IPS-15b (cell line): ENCODE data around the gene PPIL6.
A peak's percentile ranks its signal among the peaks of the same experiment; 100 is the strongest.

Source experiments
- H3K27me3 ChIP-seq: one replicate; pipeline ENCODE4 v1.6.1; 2013; ENCODE audit warnings: low read length; ENCODE audit not compliant: control insufficient read depth, insufficient read depth
- H3K36me3 ChIP-seq: one replicate; pipeline ENCODE4 v1.6.1; 2013; ENCODE audit warnings: low read length; ENCODE audit not compliant: control insufficient read depth, insufficient read depth
- H3K4me1 ChIP-seq: one replicate; pipeline ENCODE4 v1.6.1; 2013; ENCODE audit warnings: mild to moderate bottlenecking, low read length; ENCODE audit not compliant: control insufficient read depth, insufficient read depth
- H3K4me3 ChIP-seq: one replicate; pipeline ENCODE4 v1.5.1; 2013; ENCODE audit warnings: low read depth, low read length
- H3K9ac ChIP-seq: one replicate; pipeline ENCODE4 v1.6.1; 2013; ENCODE audit warnings: low read depth, mild to moderate bottlenecking, low read length
- H3K9me3 ChIP-seq: one replicate; pipeline ENCODE4 v1.6.1; 2013; ENCODE audit warnings: mild to moderate bottlenecking, low read length; ENCODE audit not compliant: control insufficient read depth, insufficient read depth

The PPIL6 gene

DNA sequence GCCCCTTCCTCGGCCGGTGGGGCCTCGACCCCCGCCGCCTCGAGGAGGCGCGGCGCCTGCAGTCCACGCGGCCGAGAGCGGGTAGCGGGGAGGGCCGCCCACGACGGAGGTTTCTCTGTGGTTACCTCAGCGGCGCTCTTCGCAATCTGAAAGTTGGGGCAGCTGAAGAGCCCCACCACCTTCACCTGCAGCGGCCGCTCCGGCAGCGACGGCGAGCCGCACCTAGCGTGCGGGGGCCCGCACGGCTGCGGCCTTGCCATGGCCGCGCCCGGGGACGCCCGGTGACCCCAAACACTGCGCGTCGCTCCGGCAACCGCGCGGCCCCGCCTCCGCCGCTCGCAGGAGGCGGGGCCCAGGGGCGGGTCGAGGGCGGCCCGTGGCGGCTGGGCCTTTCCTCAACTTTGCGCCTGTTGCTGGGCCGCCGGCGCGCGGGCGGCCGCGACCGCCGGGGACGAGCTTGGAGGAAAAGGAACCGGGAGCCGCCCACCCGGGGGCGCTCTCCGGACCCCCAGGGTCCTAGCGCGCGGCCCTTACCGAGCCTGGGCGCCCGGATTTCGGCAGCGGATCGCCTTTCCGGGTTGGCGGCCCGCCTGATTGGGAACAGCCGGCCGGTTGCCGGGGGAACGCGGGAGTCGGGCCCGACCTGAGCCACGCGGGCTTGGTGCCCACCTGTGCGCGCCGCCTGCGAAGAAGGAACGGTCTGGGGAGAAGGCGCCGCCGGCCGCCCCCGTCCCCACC lies at the start of gene PPIL6, which contains the start of gene SMPD2:
PPIL6 (minus strand) TSS at position 298 of the 738 bp plus-strand sequence; CDS start at position 260, 38 bp downstream.
SMPD2 (plus strand) TSS at position 394 of the 738 bp plus-strand sequence. CDS start 398 bp downstream, outside the sequence.
- H3K4me1 ChIP-seq: peaks cover 7% of the 10 kb centered on the region
- no peaks in the 10 kb centered on the region for H3K9me3 ChIP-seq

DNA sequence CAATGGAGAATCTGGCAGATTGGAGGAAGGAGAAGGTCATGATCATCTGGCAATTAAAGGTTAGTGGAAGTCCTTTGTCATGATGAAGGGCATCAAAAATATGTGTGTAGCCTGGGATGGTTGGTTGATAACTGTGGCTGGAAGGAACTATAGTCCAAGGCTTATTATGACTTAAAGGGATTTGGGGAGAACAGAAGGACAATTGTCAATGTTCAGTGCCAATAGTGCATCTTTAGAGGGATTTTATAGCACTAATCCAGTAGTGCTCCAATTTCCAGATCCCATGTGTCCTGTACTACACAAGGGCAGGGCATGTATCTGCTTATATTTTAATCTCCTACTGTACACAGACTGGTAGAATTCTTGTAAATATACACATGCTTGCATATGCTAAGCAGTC lies 47.6 kb upstream of the PPIL6 start:
- H3K4me3 ChIP-seq: no peak overlapping the region
- no peaks in the 10 kb centered on the region for H3K9me3 ChIP-seq
- H3K9ac ChIP-seq: no peak overlapping the region

More for the DNA sequence above, at the start of gene PPIL6, which contains the start of gene SMPD2:
- peak within 1 kb of the TSS; percentile 81 for H3K9ac ChIP-seq
- H3K36me3 ChIP-seq: peaks cover 26% of the 10 kb centered on the region
- H3K27me3 ChIP-seq: peaks cover 6% of the 10 kb centered on the region
- H3K4me3 ChIP-seq: peak within 1 kb of the TSS; percentile 91

GRCh38 chr6:109486068-109486467 lies 45.6 kb upstream of the PPIL6 start:
- H3K27me3 ChIP-seq: no peaks in the 10 kb centered on the region
- H3K4me1 ChIP-seq: peaks cover 17% of the 10 kb centered on the region
- H3K9me3 ChIP-seq: no peaks in the 10 kb centered on the region
- H3K4me3 ChIP-seq: no peak overlapping the region
- peaks cover 3% of the 10 kb centered on the region for H3K36me3 ChIP-seq
- no peak overlapping the region for H3K9ac ChIP-seq

More for the DNA sequence above, 47.6 kb upstream of the PPIL6 start:
- no peaks in the 10 kb centered on the region for H3K36me3 ChIP-seq
- no peaks in the 10 kb centered on the region for H3K27me3 ChIP-seq
- peaks cover 25% of the 10 kb centered on the region for H3K4me1 ChIP-seq

- Histone ChIP-seq H3K36me3 (peaks cover 3% of the 10 kb centered on the region), H3K27me3 (no peaks in the 10 kb centered on the region), H3K9ac (no peak overlapping the region), H3K4me1 (peaks cover 14% of the 10 kb centered on the region), H3K4me3 (no peak overlapping the region), H3K9me3 (no peaks in the 10 kb centered on the region)
These were observed 45.0 kb upstream of the PPIL6 start for GRCh38 chr6:109485266-109485935.

DNA sequence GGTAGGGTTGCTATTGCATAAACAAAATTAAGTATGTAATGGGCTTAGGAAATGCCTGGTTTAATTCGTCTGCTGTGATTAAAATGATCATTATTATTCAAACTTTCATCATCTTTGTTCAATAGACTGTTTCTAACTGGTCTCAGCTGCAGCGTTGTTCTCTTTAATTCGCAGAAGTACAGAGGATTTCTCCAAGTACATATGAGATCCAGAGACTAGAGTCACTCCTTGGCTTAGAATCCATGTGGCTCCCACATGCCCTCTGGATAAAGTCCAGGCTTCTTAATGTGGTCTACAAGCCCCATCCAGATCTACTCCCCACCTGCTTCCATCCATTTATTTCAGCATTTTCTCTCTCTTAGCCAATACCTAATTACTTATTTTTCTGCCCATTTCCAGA lies 43.7 kb upstream of the PPIL6 start:
- Histone ChIP-seq H3K36me3 (peaks cover 3% of the 10 kb centered on the region), H3K4me3 (peak overlapping the region; percentile 67), H3K9me3 (no peaks in the 10 kb centered on the region), H3K9ac (no peak overlapping the region), H3K27me3 (no peaks in the 10 kb centered on the region), H3K4me1 (peaks cover 14% of the 10 kb centered on the region)

- H3K4me3 ChIP-seq: peak overlapping the region; percentile 67
- peaks cover 16% of the 10 kb centered on the region for H3K4me1 ChIP-seq
- no peaks in the 10 kb centered on the region for H3K9me3 ChIP-seq
- no peaks in the 10 kb centered on the region for H3K27me3 ChIP-seq
- peaks cover 3% of the 10 kb centered on the region for H3K36me3 ChIP-seq
- H3K9ac ChIP-seq: no peak overlapping the region
These were observed 43.3 kb upstream of the PPIL6 start for GRCh38 chr6:109483735-109484057.

- Histone ChIP-seq H3K9ac (peak within 1 kb of the TSS; percentile 78), H3K4me1 (peaks cover 19% of the 10 kb centered on the region), H3K4me3 (peak within 1 kb of the TSS; percentile 92), H3K9me3 (no peaks in the 10 kb centered on the region), H3K27me3 (no peaks in the 10 kb centered on the region), H3K36me3 (peaks cover 3% of the 10 kb centered on the region)
These were observed 42.7 kb upstream of the PPIL6 start, which contains the start of gene ZBTB24 for GRCh38 chr6:109482905-109483734. ZBTB24 (minus strand) TSS chr6:109483219; CDS start chr6:109482026, 1,193 bp downstream.

DNA sequence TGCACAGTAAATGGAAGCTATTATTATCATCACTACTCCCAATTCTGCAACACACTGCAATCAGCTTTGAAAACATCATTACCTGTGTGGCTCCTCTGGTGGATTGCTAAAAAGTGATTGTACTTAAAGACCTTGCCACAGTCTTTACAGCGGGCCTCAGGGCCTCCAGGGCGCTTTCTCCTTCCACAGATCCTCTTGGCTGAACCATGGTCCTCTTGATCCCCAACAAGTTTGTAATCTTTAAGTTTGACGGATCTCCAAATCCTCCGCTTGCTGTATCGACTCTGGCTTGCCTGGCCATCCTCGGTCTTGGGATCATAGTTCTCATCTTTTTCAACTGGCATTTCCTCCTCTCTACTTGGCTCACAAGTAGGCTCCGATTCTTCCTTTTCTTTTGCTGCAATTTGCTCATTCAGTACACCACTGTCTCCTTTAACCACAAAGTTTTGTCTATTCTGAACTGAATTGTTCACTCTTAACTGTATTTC lies 40.6 kb upstream of the PPIL6 start:
- Histone ChIP-seq H3K36me3 (peaks cover 7% of the 10 kb centered on the region), H3K9ac (no peak overlapping the region), H3K9me3 (no peaks in the 10 kb centered on the region), H3K4me1 (peaks cover 24% of the 10 kb centered on the region), H3K27me3 (no peaks in the 10 kb centered on the region), H3K4me3 (peak overlapping the region; percentile 6)

DNA sequence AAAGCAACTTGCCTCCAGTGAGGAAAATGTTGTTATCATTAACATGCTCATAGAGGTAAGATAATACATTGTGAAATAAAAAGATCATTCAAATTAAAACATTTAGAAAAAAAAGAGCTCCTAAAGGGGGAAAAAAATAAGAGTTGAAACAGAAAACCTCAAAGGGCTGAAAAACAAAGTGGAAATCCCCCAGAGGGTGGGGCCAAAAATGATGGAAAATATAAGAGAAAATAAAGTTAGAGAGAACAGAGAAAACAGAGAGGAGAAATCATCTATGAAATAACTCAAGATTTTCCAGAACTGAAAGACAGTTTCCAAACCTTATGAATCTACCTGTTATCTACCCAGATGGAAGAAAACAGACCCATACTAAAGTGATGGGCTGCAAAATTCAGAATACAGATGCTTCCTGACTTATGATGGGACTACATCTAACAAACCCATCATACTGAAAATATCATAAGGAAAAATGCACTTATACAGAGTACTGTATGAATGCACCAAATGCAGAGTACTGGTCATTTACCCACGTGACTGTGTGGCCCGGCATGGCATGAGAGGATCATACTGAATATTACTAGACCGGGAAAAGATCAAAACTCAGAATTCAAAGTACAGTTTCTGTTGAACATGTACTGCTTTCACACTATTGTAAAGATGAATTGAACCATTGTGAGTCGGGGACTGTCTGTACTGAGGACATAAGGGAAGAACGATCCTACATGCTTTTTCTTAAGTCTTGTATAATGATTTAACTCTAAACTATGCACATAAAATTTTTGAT lies 38.6 kb upstream of the PPIL6 start:
- H3K27me3 ChIP-seq: no peaks in the 10 kb centered on the region
- H3K4me3 ChIP-seq: peak overlapping the region; percentile 36
- no peaks in the 10 kb centered on the region for H3K9me3 ChIP-seq
- H3K4me1 ChIP-seq: peaks cover 20% of the 10 kb centered on the region
- H3K9ac ChIP-seq: no peak overlapping the region
- peaks cover 24% of the 10 kb centered on the region for H3K36me3 ChIP-seq

DNA sequence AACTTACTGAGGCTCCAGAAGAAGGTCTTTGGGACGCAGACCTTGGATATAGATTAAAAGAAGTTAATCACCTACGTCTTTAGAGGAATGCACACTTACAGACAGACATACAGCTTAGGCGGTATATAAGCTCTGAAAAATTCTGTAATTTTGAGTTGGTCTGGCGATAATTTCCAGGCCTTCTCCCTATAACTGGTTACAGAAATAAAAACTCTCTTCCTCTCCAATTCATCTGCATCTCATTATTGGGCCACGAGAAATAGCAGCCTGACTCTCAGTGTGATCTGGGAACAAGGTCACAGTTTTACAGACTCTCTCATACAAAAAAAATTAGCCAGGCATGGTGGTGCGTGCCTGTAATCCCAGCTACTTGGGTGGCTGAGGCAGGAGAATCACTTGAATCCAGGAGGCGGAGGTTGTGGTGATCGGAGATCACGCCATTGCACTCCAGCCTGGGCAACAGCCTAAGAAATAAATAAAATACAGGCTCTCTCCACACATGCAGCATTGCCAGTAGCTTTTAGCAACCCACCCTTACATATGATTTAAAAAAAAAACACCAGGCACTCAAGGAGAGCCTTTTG lies 37.9 kb upstream of the PPIL6 start:
- H3K4me3 ChIP-seq: peak overlapping the region; percentile 36
- H3K9me3 ChIP-seq: no peaks in the 10 kb centered on the region

More for the DNA sequence above, 37.9 kb upstream of the PPIL6 start:
- Histone ChIP-seq H3K9ac (no peak overlapping the region), H3K27me3 (no peaks in the 10 kb centered on the region), H3K36me3 (peaks cover 32% of the 10 kb centered on the region), H3K4me1 (peaks cover 15% of the 10 kb centered on the region)
